Fibroblast of the conjunctiva (primary cell): Measurements from ENCODE around the gene RASL10A.
A peak's percentile ranks its signal among the peaks of the same experiment; 100 is the strongest.
"Not testable (repeated sequence)": the region's sequence is repeated elsewhere in the genome, so short reads cannot be mapped to it uniquely, and the experiment has no call there.

Source experiments
- DNase-seq: peaks from one replicate; pipeline ENCODE4 v3.0.0-alpha.2; 2010; ENCODE audit warnings: low read depth

Gene RASL10A, protein sequence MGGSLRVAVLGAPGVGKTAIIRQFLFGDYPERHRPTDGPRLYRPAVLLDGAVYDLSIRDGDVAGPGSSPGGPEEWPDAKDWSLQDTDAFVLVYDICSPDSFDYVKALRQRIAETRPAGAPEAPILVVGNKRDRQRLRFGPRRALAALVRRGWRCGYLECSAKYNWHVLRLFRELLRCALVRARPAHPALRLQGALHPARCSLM

DNA sequence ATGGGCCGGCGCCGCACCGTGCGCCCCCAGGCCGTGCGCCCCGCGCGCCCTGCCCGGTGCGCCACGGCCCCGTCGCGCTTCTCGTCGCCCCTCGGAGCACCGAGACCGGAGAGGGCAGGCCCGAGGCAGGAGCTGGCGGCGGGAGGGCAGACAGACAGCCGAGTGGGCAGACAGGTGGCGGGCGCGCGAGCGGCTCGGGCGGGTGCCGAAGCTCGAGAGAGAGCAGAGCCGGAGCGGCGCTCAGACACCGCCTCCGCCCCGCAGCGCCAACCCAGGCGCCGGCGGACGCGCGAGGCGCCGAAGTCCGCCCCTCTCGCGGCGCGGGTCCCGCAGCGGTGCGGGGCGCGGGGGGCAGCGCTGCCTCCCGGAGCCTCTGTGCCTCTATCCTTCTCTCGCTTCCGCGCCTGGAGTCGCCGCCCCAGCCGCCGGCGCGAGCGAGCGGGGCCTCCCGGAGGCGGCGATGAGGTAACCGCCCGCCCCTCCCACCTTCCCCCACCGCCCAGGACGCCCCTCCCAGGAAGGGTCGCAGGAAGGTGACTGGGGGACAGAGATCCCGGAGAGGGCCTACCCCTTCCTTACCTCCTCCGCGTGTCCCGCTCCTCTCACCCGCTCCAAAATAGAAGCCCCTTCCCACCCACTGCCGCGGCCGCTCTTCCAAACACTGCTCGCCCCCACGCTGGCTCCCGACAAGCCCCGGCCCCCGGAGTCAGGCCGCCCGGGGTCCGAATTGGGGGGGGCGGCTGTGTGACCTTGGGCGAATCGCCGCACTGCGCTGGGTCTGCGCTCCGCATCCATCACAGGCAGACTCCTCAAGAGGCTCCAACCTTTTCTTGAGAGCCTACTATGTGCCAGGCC, at the start of gene RASL10A:
Gene RASL10A (minus strand): TSS at position 412 of the 855 bp plus-strand sequence. CDS start 451 bp downstream, outside the sequence.
- no peak for DNase-seq

DNA sequence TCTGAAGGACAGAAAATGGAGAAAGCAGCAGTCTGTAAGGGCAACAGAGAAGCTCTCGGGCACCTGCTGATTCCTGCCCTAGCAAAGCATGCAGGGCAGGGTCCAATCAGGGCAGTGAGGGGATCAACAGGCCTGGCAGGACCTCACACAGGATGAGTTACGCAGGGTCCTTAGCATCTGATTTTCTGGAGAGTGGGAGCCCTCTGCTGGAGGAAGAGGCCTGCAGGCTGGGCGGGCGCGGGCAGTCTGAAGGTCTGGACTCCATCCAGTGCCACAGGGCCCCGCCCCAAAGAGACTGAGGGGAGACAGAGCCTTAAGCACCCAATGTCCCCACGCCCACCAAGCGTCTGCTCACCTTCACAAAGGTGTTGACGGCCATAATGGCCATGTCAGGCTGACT, 44.0 kb upstream of the RASL10A start:
- peak; percentile 41 for DNase-seq

DNA sequence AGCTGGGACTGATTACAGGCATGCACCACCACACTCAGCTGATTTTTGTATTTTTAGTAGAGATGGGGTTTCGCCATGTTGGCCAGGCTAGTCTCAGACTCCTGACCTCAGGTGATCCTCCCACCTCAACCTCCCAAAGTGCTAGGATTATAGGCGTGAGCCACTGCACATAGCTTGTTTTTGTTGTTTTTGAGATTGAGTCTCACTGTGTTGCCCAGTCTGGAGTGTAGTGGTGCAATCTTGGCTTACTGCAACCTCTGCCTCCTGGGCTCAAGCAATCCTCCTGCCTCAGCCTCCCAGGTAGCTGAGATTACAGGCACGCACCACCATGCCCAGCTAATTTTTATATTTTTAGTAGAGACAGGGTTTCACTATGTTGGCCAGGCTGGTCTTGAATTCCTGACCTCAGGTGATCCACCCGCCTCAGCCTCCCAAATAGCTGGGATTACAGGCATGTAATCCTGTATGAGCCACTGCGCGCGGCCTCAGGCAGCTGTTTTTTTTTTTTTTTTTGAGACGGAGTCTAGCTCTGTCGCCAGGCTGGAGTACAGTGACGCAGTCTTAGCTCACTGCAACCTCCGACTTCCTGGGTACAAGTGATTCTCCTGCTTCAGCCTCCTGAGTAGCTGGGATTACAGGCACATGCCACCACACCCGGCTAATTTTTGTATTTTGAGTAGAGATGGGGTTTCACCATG, 41.8 kb upstream of the RASL10A start:
- not testable (repeated sequence) for DNase-seq

DNA sequence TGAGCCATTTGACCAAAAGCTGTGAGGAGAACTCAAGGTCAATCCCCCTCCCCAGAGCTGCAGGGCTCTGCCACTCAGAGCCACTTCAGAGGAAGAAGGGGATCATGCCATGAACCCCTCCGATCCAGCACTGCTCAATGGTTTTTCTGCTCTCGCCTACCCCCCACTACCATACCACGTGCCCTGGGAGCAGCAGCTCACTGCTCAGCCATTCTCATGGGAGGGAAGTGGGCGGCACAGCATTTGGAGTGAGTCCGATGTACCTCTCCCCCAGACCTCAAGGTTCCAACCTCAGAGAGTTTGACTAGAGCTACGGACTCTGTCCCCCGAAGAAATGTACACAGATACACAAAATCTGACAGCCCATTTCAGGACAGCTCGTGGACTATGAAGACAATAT, 38.4 kb upstream of the RASL10A start:
- DNase-seq, result no peak

DNA sequence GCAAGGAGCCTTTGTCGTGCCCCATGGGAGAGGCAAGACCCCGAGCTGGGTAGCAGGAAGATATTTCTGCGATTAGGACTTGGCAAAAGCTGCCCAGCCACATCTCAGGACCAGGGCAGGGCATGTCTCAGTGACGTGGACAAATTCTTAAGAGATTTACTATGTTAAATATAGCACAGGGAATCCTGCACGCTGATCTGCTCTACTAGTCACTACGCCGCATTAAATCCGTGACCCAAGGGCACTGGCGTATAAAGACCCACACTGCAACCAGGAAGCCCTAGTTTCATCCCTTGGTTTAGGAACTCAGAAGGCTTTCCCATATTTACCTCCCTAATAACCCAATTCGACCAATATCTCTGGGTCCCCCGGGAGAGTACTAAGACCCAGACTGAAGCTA, 37.8 kb upstream of the RASL10A start:
- DNase-seq, result no peak

DNA sequence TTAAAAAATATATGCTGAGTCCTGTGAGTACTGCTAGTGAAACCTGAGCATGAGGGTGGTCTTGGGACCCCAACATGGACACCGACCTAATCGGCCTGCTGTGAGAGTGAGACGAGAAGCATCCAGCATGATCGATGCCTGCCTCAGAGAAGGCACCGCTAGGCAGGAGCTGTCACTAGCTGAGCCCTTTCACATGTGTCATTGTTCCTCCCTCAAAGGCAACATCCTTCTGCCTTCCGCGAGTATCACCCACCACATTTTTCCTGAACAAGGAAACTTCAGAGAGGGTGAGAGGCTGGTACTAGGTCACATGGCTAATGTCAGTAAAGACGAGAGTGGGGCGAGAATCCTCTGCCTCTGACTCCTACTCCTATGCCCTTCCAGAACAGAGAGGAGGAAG, 37.3 kb upstream of the RASL10A start:
- no peak for DNase-seq

DNA sequence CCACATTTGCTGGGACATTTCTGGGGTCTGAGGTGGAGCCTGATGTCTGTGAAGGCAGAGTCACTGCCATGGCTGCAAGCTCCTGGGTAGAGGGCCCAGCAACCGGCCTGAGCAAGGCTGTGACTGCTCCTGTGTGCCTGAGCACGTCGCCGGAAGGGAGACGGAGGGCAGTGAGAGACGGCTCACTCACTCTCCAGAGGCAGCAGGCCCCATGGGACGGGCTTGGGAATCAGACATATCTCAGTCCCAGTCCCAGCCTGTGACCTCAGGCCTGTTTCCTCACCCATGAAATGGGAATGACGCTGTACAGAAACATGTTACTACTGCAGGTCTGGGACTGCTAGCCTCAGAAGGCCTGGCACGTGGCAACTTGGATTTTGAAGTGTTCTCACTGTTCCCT, 36.4 kb upstream of the RASL10A start:
- DNase-seq, result no peak

DNA sequence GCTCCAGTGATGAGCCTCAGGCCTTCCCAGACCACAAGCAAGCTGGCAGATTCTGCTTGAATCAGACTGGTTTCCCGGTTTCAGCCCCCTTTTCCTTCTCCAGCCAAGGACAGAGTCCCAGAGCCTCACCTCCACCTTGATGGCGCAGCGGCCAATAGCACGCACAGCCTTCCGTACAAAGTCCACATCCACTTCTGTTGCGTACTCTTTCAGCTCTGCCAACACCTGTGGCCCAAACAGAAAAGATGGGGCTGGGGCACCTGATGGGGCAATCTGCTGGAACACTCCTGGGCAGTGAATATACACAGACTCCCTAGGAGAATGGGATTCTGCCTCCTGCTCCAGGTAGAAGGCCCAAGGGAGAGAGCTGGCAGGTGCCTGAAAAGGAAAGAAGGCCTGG, 35.5 kb upstream of the RASL10A start:
- DNase-seq, result no peak

DNA sequence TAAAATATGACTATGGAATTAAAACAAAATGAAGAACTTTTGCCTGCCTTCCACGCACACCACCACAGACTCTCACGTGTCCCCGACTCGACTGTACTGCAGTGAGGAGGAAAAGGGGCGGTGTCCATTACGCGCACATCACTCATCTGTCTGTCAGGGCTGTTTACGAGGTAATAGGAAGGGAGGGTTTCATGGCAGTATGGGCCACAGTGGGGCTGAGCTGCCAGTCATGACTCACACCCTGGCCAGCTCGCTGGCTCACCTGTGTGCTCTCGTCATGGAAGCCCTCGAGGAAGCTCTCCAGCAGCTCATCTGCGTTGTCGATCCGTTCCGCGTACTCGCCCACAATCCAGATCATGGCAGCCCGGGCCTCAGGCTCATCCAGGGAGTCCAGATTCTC, 33.5 kb upstream of the RASL10A start:
- DNase-seq, result no peak

DNA sequence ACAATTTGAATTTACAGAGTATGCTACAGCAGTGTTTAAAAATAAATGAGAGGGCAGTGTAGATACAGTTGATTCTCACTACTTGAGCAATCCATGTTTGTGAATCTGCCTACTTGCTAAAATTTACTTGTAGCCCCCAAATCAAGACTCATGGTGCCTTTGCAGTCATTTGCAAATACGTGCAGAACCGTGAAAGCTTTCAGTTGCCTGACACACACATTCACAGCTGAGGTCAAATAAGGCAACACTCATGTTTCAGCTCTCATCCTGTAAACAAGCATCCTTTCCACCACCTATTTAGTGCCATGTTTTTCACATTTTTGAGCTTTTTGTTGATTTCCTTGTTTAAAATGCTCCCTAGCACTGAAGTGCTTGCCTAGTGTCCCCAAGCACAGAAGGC, 32.5 kb upstream of the RASL10A start:
- no peak for DNase-seq

DNA sequence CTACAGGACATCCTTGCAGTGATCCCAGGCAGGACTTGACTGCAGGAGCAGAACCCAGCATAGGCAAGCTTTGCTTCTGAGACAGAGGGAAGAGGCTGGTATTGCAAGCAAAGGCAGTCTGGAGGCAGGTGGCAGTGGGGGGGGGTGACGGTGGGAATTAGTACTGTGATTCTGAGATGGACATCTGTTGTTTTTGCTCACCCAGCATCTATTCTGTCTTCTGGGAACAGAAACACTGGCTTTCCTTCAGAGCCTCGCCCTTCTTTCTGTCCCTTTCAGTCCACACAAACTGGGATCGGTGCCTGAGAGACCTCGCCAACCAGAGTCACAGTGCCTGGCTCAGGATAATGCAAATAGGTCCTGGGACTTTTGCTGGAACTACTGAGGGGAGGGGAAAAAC, 31.2 kb upstream of the RASL10A start:
- DNase-seq, result no peak

DNA sequence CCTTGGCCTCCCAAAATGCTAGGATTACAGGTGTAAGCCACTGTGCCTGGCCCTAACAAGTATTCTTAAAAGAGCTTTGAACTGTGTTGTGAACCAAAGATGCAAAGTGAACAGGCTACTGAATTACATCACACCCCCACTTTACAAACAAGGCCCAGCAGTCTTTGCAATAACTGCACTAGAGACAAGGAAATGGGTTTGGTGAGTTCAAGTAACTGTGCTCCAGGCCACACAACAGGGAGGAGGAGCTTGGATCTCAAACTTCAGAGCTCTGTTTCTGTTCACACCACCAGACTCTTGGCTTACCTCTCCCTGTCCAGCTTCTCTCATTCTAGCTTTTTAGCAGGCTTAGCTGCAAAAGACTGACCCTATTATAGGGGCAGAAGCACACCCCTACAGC, 30.4 kb upstream of the RASL10A start:
- DNase-seq, result no peak

DNA sequence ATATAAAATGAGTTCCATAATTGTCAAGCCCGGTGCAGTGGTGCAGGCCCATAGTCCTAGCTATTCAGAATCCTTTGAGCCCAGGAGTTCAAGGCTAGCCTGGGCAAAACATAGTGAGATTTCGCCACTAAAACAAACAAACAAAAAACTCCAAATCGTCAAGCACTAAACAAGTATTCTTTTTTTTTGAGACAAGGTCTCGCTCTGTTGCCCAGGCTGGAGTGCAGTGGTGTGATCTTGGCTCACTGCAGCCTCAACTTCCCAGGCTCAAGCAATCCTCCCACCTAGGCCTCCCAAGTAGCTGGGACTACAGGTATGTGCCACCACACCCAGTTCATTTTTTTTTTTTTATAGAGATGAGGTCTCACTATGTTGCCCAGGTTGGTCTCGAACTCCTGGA, 29.4 kb upstream of the RASL10A start:
- not testable (repeated sequence) for DNase-seq

DNA sequence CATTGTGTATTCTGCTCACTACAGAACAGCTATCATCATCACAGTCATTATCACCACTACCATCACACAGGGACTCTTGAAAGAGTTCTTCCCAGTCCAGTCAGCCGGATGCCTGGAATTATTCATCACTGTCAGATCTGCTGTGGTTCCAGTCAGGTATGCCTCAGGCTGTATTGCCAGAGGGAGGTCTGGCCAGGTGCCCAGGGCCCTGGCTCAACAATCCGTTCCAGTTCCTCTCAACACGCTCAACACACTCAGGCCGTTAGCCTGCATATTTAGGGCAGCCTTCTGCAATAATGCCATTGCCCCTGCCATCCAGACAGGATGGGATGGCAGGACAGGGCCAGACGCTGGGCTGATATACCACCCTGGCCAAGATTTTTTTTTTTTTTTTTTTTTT, 28.6 kb upstream of the RASL10A start:
- peak; percentile 59 for DNase-seq

DNA sequence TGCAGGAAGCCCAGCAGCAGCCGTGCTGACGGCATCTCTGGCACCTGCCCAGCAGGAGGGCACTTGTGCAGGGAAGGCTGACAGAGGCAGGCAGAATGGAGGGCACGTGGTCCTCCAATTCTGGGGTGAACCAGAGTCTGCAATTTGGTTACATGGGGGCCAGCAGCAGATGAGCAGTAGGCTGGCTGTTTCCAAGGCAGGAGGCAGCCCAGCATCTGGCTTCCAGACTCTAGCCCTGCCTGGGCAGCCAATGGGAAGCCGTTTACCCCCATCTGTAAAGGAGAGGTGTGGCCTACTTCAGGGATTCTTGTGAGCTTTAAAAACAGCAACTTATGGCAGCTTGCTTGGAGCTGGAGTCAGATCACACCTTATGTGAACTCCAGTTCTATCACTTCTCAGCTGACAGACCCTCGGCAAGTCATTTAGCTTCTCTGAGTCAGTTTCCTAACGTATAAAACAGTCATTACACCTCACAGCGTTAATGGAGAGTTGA, 27.9 kb upstream of the RASL10A start:
- DNase-seq, result peak; percentile 28

DNA sequence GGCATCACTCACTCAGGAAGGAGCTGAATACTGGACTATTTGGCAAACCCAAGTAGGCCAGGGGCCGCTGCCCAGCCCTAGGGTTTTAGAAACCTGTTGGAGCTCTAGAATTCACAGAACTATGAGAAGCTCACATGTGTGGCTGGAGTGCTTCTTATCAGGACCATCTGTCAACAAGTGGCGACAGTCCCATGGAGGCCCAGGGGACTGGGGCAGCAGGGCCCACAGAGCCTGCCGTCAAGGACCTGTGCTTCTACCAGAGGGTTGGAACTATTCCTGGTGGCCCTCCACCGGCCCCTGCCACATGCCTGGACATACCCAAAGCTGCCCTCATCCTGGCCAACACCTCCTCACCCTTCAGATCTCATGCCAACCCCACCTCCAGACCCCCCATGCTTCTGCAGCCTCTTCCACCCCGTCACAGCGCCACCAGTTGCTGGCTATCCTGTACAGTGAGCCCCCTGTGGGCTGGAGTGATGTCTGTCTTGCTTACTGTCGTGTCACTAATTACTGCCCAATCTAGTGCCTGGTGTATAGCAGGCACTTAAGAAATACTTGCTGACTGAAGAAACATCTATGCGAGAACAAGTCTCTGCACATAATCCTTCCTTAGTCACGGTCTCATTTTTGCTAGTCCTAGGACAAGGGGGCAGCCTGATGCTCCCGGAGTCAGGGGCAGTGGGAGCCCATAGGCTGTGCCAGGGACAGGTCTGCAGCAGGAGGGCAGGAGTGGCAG, 27.2 kb upstream of the RASL10A start:
- no peak for DNase-seq

DNA sequence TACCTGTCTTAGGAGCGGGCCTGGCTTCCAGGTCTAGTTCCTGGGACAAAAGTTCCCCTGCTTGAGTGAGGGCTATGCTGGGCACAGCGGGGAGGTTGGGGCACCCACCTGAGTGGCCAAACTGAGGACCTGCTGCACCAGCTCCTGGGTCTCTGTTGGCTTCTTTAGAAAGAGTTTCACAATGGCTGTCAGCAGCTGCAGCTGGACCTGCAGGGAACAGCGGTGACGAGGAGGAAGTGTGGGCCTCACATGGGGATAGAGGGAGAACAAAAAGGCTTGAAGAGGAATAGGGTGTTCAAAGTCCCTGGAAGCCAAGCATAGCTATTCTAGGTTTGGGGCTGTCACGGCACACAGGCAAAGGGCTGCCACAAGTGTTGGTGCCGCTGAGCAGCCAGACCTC, 26.7 kb upstream of the RASL10A start:
- DNase-seq, result no peak

DNA sequence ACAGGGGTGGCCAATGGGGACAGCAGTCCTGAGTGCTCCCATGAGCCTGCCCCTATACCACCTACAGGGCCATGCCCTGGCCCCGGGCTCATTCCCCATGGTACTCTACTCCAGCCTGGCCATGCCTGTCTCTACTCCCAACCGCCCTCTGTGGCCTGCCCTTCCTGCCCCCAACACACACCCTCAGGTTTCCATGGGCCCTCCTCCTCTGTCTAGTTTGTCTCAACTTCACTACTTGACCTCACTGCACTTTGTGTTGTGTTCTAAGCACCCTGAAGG, 26.3 kb upstream of the RASL10A start:
- DNase-seq, result no peak

DNA sequence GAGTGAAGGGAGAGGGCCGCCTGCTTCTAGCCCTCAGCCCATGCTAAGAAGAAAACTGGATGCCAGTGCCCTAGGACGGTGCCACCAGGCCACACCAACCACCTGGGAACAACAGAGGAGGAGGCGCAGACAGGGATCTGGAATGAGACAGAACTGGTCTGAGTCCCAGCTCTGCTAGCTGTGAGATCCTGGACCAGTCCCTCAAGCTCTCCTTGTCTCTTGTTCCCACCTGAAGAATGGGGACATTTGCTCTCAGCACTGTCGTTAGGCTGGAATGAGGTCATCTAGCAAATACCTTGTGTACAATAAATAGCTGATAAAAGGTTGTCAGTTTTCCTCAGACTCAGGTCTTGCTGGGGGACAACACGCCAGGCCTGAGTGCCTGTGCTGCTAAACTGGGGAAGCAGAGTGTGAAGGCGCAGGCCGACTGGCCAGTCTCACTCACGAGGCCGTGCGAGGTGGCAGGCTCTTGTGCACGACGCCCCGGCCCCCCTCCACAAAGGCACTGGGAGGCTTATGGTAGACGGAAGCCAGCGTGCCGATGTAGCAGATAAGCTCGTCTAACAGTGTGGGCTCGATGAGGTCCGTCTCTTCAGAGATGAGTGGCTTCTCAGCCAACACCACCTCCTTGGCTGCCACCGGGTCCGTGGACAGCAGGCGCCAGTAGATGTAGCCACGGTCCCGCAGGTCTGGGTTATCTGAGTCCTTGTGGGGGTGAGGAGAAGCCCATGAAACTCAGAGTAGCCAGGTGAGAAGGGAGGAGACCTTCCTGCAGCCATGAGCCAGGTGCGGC, 25.8 kb upstream of the RASL10A start:
- no peak for DNase-seq

DNA sequence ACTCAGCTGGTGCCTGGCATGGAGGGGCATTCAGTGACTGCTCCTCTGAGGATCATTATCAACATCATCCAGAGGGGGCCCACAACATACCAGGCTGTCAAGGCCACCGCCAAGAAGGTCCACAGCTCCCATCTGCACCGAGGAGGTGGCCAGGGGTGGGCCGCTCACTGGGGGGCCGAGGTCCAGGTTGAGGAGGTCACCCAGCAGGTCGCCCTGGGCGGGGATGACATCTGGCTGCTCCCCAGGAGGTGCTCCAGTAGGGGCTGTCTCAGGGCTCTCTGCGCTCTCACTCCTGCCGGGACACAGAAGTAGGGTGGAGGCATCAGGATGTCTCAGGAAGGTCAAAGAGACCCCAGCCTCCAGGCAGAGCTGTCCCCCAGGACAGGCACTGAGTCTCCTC, 25.1 kb upstream of the RASL10A start:
- DNase-seq, result no peak

DNA sequence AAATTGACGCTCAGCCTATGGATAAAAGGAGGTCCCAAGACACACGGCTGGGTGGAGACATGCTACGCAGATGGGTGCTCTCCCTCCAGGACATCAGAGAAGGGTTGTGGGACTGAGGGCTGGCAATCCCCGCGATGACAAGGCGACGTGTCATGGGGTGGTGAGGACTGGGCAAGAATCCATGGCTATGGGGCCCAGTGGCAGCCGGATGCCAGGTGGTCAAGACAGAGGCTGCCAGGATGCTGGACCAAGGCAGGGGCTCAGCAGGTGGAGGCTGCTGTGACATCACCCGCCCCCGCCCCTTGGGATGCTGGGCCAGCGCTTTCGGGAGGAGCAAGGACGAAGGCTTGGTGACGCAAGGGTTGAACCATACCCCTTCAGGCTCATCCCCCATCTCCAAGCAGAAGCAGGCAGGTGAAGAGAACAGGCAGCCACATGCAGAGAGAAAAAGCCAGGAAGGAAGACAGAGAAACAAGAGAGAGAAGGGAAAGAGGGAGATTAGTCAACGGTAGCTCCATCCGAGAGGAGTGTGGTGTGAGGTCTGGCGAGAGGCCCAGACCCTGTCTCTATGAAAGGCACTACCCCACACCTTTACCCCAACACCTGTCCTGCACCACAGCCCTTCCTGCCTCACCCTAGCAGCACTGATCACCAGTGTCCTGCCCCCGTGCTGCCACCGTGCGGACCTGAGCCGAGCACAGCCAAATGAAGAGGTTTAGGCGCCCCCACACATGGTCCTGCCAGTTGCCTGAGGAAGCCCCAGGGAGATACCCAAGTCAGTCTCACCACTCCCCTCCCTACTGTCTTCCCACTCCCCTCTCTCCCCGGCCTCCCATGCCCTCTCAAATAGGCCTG, 24.1 kb upstream of the RASL10A start:
- no peak for DNase-seq
